Uterus (tissue), 4 donors: ENCODE results near the gene NTN4. TPM values are rescaled to one million over a fixed set of nuclear protein-coding genes. Genes with fewer than 3 reads are reported as not detected.
"Not testable (repeated sequence)": the region's sequence is repeated elsewhere in the genome, so short reads cannot be mapped to it uniquely, and the experiment has no call there.

ENCODE experiments used
- DNase-seq, 2 donors: peaks; one replicate each; pipeline ENCODE4 v3.0.0-alpha.2; 2019 to 2020
- H3K27ac ChIP-seq, 2 donors: fragments of 200-600 bp; sonication (generic); 1 replicate in 1 of 2; 2 replicates in 1 of 2; pipeline ENCODE4 v1.5.1; 2016 to 2018
- H3K27me3 ChIP-seq, 2 donors: fragments of 200-600 bp; sonication (generic); one replicate each; pipeline ENCODE4 v1.5.1; 2018 to 2019; ENCODE audit warnings: control low read depth in 1 of 2
- H3K36me3 ChIP-seq, 2 donors: fragments of 200-600 bp; sonication (generic); one replicate each; pipeline ENCODE4 v1.5.1; 2019; ENCODE audit warnings: control low read depth in 1 of 2
- H3K4me1 ChIP-seq, 2 donors: fragments of 200-600 bp; sonication (generic); one replicate each; pipeline ENCODE4 v1.5.1; 2018 to 2019; ENCODE audit warnings: control low read depth in 1 of 2
- H3K4me3 ChIP-seq, 2 donors: fragments of 200-600 bp; sonication (generic); 1 replicate in 1 of 2; 2 replicates in 1 of 2; pipeline ENCODE4 v1.5.1; 2018 to 2019; ENCODE audit warnings: mild to moderate bottlenecking in 1 of 2
- H3K9me3 ChIP-seq, 2 donors: fragments of 200-600 bp; sonication (generic); one replicate each; pipeline ENCODE4 v1.5.1; 2019; ENCODE audit warnings: control low read depth in 1 of 2
- CTCF ChIP-seq, 4 experiments: fragments of 200-600 bp in 2 of 4; fragments of 450-650 bp in 2 of 4; sonication (generic) in 2 of 4; IDR thresholded peaks; one replicate each; pipeline ENCODE4 v1.5.1; 2016 to 2019; ENCODE audit warnings: antibody characterized with exemption in 4 of 4, mild to moderate bottlenecking in 2 of 4, moderate library complexity in 1 of 4
- POLR2A ChIP-seq, 2 donors: fragments of 450-650 bp; IDR thresholded peaks; one replicate each; pipeline ENCODE4 v1.6.1; 2016; ENCODE audit warnings: antibody characterized with exemption in 2 of 2, mild to moderate bottlenecking in 1 of 2, moderate library complexity in 1 of 2
- intact Hi-C: fragments of 100-400 bp; cut with DNase I; formaldehyde crosslinking; loops from one replicate; pipeline ENCODE4 v1.15.1; 2023; ENCODE audit warnings: low total_unique reads
- total RNA-seq, 4 donors: library from RNA; depleted of rRNA in 3 of 4; stranded (reverse); fragments of >200 nt in 3 of 4; gene quantifications; one replicate each; pipeline versions ENCODE4 v1.1.0 to v1.2.4, GENCODE V29; 2014 to 2023
- donor health status: DM: yes; HTN: yes; CAD: no.

The NTN4 gene
- total RNA-seq, 4 donors from 2014 or later, result 16.6 to 86.8 (median 28.2) TPM

- no peak overlapping the region for H3K4me3 ChIP-seq
- H3K27me3 ChIP-seq, result no peaks in the 10 kb centered on the region
- no peaks in the 10 kb centered on the region for H3K9me3 ChIP-seq
- no peak overlapping the region for H3K27ac ChIP-seq
- TF ChIP-seq CTCF (IDR thresholded peaks at IDR 0.05) (peak; percentile 52 to 76 (median 60)), POLR2A (IDR thresholded peaks at IDR 0.05) (no peak)
- no peaks in the 10 kb centered on the region for H3K36me3 ChIP-seq
- H3K4me1 ChIP-seq, result no peaks in the 10 kb centered on the region
- intact Hi-C loops, result no loop called here
- no peak for DNase-seq
Measured at GRCh38 chr12:95815632-95816212, 25.2 kb upstream of the NTN4 start.

GRCh38 chr12:95812155-95812554 lies 21.6 kb upstream of the NTN4 start:
- intact Hi-C loops, result loop anchor here (5.0 kb wide), 1 partner anchor 235 kb away; no protein-coding TSS in a partner anchor
- H3K36me3 ChIP-seq, DNase-seq, H3K9me3 ChIP-seq, H3K27ac ChIP-seq, H3K27me3 ChIP-seq, H3K4me1 ChIP-seq, H3K4me3 ChIP-seq: not testable (repeated sequence)

GRCh38 chr12:95810411-95810810 lies 19.8 kb upstream of the NTN4 start:
- no peak for TF ChIP-seq CTCF (IDR thresholded peaks at IDR 0.05)
- TF ChIP-seq POLR2A (IDR thresholded peaks at IDR 0.05), result no peak
- intact Hi-C loops, result loop anchor here (5.0 kb wide), 1 partner anchor 233 kb away; no protein-coding TSS in a partner anchor
- Histone ChIP-seq H3K9me3 (no peaks in the 10 kb centered on the region), H3K27ac (no peak overlapping the region), H3K36me3 (no peaks in the 10 kb centered on the region), H3K27me3 (no peaks in the 10 kb centered on the region), H3K4me3 (no peak overlapping the region), H3K4me1 (no peaks in the 10 kb centered on the region)
- DNase-seq, result no peak

GRCh38 chr12:95809000-95809680 lies 18.6 kb upstream of the NTN4 start:
- intact Hi-C loops, result no loop called here
- H3K36me3 ChIP-seq, result no peaks in the 10 kb centered on the region
- no peak overlapping the region for H3K27ac ChIP-seq
- no peak for DNase-seq
- no peak overlapping the region for H3K4me3 ChIP-seq
- H3K9me3 ChIP-seq, result no peaks in the 10 kb centered on the region
- H3K4me1 ChIP-seq, result no peaks in the 10 kb centered on the region
- H3K27me3 ChIP-seq, result no peaks in the 10 kb centered on the region
- TF ChIP-seq POLR2A (IDR thresholded peaks at IDR 0.05) (no peak), CTCF (IDR thresholded peaks at IDR 0.05) (no peak)

GRCh38 chr12:95808146-95808545 lies 17.6 kb upstream of the NTN4 start:
- DNase-seq, result no peak
- Histone ChIP-seq H3K27me3 (no peaks in the 10 kb centered on the region), H3K27ac (no peak overlapping the region), H3K4me1 (no peaks in the 10 kb centered on the region), H3K9me3 (no peaks in the 10 kb centered on the region), H3K36me3 (no peaks in the 10 kb centered on the region), H3K4me3 (no peak overlapping the region)
- TF ChIP-seq CTCF (IDR thresholded peaks at IDR 0.05), result no peak
- TF ChIP-seq POLR2A (IDR thresholded peaks at IDR 0.05), result no peak
- intact Hi-C loops, result no loop called here
